ENCODE measurements around the gene PWWP2B. TPM values are rescaled to one million over a fixed set of nuclear protein-coding genes. Genes with fewer than 3 reads are reported as not detected.
A peak's percentile ranks its signal among the peaks of the same experiment; 100 is the strongest.

The PWWP2B gene
- total RNA-seq, 1 donor from 2014 or later = 19.9 TPM

DNA sequence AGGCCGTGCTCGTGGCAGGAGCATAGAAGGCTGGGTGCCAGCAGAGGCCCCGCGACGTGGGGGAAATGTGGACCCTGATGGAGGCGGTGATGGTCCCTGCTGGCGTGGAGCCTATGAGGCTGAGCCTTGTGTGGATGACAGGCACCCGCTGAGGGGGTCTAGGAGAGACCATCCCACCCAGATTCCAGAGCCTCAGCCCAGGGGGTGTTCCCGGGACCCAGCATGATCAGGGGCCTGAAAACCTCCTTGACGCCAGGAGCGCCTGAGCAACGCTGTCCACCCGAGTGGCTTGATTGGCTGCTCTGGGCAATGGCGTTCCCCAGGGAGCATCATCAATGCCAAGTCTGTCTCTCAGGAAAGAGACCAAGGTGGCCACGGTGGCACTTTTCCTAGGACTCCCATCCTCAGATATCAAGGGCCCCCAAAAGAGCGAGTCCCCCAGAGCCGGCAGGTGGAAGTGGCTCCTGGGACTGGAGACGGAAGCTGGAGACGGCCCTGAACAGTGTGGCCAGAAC is 61.1 kb downstream of the PWWP2B start:
- ATAC-seq (no peak), DNase-seq (peak; percentile 29)
- intact Hi-C loops (cut with micrococcal nuclease) = loop anchor here (10.0 kb wide), 2 partner anchors 73 to 233 kb away; no protein-coding TSS in a partner anchor

DNA sequence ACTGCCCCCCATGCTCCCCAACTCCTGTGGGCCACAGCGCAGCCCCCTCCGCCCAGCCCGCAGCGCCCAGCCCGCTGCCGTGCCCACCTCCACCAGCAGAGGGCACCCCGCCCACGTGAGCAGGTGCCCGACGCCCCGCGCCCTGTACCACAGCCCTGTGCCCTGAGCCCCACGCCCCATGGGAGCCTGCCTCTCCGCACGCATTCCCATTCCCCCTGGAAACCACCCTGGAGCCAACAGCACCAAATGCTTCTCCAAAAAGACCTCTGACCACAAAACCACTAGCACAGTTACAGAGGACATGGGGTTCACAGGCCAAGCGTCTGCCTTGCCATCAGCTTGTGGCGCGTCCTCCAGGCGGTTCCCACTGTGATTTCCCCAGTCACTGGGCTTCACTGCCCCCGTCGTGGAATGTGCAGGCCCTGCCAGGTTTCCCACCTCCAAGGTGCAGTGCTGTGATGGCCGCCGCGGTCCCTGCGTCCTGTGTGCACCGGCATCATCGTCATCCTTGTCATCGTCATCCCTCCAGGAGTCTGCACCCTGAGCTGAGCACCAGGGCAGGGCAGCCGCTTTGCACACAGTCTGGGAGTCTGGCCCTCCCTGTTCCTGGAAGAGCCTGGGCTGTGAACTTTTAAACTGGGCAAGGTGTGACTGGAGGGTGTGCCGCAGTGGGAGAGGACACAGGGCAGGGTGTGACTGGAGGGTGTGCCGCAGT is 61.7 kb downstream of the PWWP2B start:
- DNase-seq (peak; percentile 82), ATAC-seq (peak; percentile 71)
- intact Hi-C loops (cut with micrococcal nuclease) = loop anchor here (10.0 kb wide), 2 partner anchors 74 to 234 kb away; no protein-coding TSS in a partner anchor

DNA sequence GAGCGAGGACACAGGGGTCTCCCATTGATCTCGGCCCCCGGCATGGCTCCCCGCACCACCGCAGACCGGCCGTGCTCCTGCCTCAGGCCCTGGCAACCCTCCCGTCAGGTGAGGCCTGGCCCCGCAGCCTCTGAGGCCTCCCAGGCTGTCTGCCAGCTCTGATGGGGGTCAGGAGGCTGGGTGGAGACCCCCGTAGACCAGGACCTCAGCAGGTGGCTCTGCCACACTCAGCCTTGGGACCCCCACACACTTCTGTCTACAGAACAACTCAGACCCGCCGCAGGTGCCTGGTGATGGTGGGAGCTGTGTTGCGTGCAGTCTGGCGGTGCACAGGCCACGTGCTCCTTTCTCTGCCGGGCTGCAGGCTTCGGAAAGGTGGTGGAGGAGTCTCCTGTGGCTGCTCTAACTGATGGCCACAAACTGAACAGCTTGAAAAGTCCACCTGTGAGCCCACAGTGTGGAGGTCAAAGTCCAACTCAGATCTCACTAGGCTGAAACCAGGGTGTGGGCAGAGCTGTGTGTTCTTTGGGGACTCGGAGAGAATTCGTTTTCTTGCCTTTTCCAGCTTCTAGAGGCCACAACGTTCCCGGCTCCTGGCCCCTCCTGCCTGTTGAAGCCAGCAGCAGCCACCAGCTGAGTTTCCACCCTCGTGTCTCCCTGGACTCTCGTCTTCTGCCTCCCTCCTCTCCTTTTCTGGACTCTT is 62.5 kb downstream of the PWWP2B start:
- intact Hi-C loops (cut with micrococcal nuclease) = loop anchor here (5.0 to 10.0 kb wide), 4 partner anchors 55 to 235 kb away; no protein-coding TSS in a partner anchor
- ATAC-seq (no peak), DNase-seq (peak; percentile 31)

DNA sequence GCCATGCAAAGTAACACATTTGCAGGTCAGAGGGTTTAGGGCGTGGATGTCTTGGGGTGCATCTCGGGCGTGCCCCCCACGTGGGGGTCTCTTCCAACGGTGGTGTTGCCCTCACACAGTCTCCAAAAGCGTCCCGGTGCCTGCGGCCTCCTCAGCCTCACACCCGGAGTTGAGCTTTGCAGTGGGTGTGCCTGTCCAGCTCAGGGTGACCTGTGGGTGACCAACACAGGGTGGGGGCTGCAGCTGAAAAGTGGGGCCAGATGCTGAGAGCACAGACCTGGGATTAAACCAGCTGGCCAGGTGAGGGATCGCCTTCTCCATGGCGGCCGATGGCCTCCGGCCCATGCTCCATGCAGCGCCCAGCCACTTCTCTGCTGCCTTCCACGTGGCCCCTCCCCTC is 63.1 kb downstream of the PWWP2B start:
- peak; percentile 26 for DNase-seq
- intact Hi-C loops (cut with micrococcal nuclease) = loop anchor here (5.0 to 10.0 kb wide), 2 partner anchors 55 to 172 kb away; no protein-coding TSS in a partner anchor
- no peak for ATAC-seq

DNA sequence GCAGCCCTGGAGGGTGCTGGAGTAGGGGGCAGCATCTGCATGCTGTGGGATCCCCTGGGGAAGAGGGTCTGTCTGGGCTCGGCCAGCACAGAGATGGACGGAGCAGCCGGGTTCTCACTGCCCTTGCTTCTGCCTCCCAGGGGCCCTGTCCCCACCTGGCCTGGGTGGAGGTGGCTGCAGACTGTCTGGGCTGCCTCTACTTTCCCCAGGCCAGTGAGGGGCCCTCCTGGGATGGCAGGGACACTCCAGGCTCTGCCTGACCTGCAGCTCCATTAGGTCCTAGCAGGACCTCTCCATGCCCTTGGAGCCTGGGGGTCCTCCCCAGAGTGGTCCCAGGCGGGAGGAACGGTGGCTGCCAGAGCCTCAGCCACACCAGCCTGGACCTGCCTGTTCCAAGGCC is 63.7 kb downstream of the PWWP2B start:
- ATAC-seq = no peak
- intact Hi-C loops (cut with micrococcal nuclease) = loop anchor here (5.0 to 10.0 kb wide), 2 partner anchors 54 to 172 kb away; no protein-coding TSS in a partner anchor

DNA sequence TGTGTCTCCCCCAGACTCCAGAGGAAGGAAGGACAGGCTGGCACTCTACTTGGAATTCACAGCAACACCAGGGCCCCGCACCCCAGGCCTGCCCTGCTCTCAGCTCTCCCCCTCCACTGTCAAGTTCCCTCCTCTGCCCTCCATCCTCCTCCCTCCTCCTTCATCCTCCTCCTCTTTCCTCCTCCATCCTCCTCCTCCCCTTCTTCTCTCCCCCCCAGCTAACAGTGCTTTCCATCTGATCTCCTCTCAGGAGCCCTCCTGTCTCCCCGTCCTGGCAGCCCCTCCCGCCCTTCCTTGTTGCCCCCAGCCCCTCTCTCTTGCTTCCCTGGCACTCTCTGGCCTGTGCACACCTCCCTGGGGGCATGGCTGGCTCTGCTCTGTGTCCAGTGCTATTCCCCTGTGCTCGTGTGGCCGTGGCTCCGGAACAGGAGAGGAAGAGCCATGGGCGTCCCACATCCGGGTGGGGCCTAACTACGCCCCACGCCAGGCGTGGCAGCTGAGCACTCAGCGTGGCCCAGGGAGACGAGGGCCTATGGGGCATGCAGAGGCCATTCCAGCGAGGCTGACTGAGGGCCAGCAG is 64.2 kb downstream of the PWWP2B start:
- no peak for ATAC-seq
- intact Hi-C loops (cut with micrococcal nuclease) = loop anchor here (5.0 to 10.0 kb wide), 2 partner anchors 54 to 171 kb away; no protein-coding TSS in a partner anchor
- DNase-seq = no peak

More for the DNA sequence above, 63.7 kb downstream of the PWWP2B start:
- DNase-seq = peak; percentile 17

DNA sequence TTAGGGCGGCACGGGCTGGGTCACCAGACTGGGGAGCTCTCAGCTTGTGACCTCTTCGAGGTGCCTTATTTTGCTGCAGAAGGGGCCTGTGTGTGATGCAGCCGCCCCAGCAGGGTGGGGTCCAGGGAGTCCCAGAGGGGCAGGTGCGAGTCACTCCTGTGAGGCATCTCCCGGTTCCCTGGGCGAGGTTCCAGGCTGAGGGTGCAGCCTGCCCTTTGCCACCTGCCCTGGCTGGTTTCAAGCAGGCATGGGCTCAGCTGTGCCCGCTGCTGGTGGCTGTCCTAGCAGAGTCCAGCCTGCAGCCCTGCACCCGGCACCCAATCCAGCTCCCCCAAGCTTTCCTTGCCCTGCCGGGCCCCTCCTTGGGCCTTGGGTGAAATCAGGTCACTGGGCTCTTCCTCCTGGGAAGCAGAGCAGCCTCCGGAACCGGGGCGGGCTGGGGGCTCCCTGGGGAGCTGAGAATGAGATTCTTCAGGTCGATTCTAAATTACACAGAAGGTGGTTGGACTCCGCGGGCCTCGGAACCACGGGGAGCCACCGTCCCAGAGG is 64.8 kb downstream of the PWWP2B start:
- ATAC-seq (no peak), DNase-seq (peak; percentile 34)
- intact Hi-C loops (cut with micrococcal nuclease) = loop anchor here (5.0 to 10.0 kb wide), 2 partner anchors 53 to 171 kb away; no protein-coding TSS in a partner anchor

DNA sequence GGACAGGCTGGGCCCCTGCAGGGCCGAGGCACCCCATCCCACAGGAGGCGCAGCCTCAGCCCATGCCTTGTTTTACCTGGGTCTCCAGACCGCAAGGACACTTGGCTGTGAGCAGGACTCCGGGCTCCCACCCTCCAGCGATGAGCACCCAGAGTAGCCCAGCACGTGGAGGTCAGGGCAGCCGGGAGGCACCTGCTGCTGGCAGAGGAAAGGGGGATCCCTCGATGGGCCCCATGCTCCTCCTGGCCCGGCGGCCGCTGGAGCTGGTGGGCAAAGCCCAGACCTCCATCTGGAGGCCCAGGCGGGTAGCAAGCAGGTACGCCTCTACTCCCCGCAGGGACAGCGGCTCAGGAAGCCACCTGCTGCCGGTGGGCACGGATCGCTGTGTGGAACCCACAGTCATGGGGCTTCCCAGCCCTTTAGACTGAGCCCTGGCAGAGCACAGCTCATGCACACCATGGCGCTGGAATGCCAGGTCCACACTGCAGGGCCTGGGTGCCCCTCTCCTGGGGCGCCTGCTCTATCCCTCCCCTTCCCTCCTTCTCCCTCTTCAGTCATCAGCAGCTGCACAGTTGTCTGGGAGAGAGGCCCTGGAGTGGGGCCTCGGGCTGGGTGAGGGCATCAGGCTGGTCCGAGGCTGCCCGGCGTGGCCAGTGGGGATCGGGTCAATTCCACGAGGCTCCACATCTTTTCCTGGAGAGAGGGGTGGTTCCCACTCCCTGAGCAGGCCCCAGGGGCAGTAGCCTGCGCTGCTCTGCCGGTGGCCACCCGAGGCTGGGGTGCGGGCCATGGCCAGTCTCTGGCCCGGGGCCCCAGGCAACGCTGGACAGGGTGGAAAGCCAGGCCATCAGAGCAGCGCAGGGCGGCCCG is 65.7 kb downstream of the PWWP2B start:
- intact Hi-C loops (cut with micrococcal nuclease) = loop anchor here (5.0 to 10.0 kb wide), 2 partner anchors 52 to 170 kb away; no protein-coding TSS in a partner anchor
- ATAC-seq (no peak), DNase-seq (peak; percentile 28)

DNA sequence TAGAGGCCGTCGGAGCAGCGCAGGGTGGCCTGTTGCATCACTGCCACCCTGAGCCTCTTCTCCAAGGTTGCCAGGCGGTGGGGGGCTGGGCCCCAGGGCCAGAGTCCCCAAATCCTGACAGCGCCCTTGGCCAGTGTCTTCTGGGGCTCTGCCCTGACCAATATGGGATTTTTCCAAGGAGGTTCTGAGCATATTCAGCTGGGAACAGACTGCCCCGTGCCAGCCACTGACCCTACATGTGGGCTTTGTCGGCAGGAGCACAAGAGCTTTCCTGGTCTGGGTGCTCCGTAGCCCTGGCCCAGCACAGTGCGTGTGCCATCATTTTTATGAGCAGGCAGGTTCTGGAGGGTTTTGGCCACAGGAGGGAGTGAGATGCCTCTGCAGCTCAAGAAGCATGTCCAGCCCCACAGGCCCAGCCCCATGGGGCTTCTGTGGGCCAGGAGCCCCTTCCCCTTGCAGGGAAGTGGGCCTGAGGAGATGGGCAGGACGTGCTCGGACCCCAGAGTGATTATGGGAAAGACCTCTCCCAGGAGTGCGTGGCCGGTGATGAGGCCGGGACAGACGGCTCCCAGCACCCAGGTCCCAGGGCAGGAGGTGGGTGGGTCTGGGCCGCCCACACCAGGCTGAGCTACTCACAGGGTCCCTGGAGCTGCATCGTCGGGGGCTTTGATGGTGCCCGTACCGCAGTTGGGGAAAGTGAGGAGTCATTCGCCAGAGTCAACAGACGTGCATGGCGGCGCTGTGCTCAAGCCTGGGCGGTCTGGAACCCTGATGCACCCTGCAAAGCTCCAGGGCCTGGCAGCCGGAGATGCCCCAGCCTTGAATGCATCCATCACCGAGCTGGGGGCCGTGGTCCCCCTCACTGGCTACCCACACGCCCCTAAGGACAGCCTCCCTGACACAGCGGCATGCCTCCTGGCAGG is 66.6 kb downstream of the PWWP2B start:
- ATAC-seq = peak; percentile 33
- peak; percentile 57 for DNase-seq

DNA sequence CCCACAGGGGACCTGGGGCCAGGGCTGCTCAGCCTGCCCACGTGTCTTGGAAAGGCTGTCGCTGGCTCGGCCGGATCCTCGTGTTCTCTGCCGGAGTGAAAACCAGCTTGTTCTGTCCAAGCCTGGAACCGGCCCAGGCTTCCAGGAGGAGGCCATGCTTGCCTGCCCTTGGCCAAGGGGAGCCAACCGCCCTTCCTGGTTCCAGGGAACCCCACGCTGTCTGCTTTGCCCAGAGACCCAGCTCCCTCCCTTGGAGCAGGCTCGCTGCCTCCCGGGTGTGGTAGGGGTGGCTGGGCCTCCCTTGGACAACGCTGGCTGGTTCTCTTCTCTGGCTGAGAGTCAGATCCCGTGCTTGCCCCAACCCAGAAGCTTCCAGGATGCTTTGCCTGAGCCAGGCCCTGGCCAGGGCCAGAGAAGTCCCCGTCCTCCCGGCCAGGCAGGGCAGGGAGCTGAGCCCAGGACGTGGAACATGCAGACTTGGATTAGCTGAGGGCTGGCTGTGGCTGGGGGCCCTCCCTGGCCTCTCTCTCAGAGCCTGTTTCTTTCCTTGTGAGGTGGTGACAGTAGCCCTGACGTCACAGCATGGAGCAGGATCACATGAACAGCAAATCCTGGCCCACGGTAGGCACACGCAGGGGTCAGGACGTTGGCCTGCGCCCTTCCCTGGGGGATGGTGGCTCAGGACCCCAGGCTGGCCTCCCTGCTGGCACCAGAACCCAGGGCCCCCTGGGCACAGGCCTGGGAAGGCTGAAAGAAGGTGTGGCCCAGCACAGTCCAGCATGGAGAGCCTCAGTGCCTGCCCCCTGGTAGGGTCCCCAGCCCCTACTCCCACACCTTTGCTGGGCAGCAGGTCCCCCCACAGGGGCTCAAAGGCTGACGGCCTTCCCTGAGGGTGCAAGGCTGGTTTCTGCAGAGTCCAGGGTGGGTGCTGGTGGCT is 67.5 kb downstream of the PWWP2B start:
- peak; percentile 85 for ATAC-seq
- intact Hi-C loops (cut with micrococcal nuclease) = loop anchor here (5.0 to 10.0 kb wide), 2 partner anchors 50 to 168 kb away; no protein-coding TSS in a partner anchor
- DNase-seq = peak; percentile 95

More for the DNA sequence above, 66.6 kb downstream of the PWWP2B start:
- intact Hi-C loops (cut with micrococcal nuclease) = loop anchor here (5.0 to 10.0 kb wide), 2 partner anchors 51 to 169 kb away; no protein-coding TSS in a partner anchor

DNA sequence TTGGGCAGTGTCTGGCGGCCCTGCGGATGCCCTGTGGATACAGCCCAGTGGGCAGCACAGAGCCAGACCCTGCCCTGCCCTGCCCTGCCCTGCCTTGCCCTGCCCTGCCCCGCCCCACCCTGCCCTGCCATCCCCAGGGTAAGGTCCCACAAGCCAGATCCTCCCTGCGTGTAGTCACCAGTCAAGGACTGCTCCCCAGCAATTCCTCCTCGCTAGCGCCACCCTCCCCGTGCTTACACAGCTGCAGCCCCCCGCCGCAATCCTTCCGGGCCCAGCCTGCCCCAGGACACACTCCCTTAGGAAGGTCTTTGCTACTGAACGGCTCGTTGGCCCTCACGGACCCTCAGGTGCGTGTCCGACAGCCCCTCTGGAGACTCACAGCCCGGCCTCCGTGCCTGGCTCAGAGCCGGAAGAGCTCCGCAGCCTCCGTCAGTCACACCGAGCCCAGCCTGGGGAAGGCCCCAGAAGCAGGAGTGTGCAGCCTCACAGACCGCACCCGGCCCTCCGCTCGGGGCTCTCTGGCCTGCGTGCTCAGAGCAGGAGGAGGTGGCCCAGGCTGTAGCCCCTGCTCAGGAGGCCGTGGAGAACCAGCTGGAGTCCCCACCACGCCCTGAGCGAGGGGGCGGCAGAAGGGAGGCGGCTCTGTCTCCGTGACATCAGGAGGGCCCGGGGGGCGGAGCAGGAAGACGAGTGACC is 68.3 kb downstream of the PWWP2B start:
- DNase-seq (peak; percentile 38), ATAC-seq (peak; percentile 1)
- intact Hi-C loops (cut with micrococcal nuclease) = loop anchor here (10.0 kb wide), 1 partner anchor 49 kb away; no protein-coding TSS in a partner anchor

DNA sequence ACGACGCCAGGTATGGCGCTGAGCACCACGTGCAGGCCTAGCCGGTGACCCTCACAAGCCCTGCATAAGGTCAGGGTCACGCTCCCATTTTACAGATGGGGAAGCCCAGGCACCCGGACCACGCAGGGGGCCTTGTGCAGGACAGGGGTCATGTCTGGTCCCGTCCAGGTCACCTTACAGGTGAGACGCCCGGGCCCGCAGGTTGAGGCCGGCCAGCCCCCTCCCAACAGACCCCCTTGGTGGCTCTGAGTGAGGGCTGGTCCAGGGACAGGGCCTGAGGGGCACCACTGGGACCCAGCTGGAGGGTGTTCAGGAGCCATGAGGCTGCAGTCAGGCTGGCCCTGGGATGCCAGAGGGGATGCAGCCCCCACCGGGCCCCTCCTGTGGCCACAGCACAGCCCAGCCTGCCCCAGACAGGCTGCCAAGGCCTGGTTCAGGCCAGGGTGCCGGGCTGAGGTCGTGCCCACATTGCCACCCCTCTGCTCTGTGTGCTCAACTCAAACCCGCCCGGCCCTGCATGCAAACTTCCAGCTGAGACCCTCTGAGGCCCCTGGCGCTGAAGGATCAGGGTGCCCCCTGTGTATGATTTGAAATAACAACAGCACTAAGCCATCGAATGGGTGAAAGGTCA is 69.0 kb downstream of the PWWP2B start:
- intact Hi-C loops (cut with micrococcal nuclease) = loop anchor here (10.0 kb wide), 1 partner anchor 49 kb away; no protein-coding TSS in a partner anchor
- DNase-seq = peak; percentile 33
- ATAC-seq = no peak

DNA sequence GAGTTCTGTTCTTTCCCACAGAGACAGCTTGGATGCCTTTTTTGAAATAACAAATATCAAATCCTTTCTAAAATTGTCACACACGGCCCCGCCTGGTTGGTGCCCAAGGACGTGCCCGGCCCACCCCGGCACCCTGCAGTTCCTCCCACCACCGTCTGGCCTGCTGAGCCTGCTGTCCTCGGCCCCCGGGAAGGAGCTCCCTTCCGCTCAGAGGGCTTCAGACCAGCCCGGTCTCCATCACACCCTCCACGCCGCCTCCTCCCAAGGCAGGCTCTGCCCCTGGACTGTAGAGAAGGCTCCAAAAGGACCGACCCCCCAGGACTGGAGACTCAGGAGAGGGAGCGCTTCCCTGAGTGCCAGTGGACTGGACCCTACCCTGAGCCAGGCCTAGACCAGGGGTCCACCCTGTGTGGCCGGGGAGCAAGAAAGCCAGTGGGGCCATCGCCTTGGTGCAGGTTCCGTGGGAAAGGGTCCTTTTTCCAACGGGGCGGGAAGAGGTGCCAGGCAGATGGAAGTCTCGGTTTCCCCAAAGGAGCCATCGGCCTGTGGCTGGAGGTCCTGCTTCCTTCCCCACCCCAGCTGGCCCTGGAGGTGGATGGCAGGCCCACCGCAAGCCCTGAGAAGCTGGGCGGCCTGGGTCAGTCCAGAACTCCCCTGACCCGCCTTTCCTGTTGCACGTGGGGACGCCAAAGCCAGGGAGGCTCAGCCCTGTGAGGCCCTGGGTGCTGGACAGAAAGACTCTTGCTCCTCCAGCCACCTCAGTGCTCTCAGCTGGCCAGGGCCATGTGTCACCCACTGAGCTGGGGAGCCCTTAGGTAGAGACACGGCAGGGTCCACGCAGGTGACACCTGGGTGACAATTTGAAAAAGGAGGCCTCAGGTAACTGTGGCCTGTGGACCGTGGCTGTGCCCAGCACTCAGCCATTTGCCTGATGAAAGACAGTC is 69.8 kb downstream of the PWWP2B start:
- intact Hi-C loops (cut with micrococcal nuclease) = loop anchor here (10.0 kb wide), 1 partner anchor 48 kb away; no protein-coding TSS in a partner anchor
- DNase-seq (peak; percentile 31), ATAC-seq (no peak)
